Iris pigment epithelial cell (primary cell): ENCODE measurements around the gene RCL1.

Source experiments
- DNase-seq: peaks from one replicate; pipeline ENCODE4 v3.0.0-alpha.2; 2011; ENCODE audit warnings: low read depth

Gene RCL1

GRCh38 chr9:4842734-4843133, 50.0 kb downstream of the RCL1 start:
- DNase-seq: no peak

GRCh38 chr9:4844056-4844838, 51.5 kb downstream of the RCL1 start:
- DNase-seq: no peak

GRCh38 chr9:4849369-4849768, 56.6 kb downstream of the RCL1 start:
- DNase-seq: no peak

- DNase-seq: no peak
These were observed 58.0 kb downstream of the RCL1 start for GRCh38 chr9:4850603-4851310.

- DNase-seq: no peak
These were observed 59.7 kb downstream of the RCL1 start for GRCh38 chr9:4852419-4852818.

DNA sequence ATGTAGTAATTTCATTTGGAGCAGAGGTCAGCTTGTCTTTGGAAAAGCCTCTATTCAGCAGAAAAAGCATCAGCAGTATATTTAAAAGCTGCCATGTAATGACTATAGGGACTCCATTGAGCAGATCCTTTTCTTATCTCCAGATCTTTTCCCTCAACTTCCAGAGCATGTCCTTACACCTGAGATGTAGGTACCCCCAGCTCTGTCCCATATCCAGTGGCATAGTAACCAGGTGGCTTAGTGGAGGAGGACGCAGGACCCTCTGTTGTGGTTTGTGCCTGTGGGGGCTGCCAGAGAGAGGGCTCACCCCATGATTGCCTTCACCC, 61.5 kb downstream of the RCL1 start:
- no peak for DNase-seq

GRCh38 chr9:4855841-4856240, 63.1 kb downstream of the RCL1 start:
- peak; percentile 69 for DNase-seq

DNA sequence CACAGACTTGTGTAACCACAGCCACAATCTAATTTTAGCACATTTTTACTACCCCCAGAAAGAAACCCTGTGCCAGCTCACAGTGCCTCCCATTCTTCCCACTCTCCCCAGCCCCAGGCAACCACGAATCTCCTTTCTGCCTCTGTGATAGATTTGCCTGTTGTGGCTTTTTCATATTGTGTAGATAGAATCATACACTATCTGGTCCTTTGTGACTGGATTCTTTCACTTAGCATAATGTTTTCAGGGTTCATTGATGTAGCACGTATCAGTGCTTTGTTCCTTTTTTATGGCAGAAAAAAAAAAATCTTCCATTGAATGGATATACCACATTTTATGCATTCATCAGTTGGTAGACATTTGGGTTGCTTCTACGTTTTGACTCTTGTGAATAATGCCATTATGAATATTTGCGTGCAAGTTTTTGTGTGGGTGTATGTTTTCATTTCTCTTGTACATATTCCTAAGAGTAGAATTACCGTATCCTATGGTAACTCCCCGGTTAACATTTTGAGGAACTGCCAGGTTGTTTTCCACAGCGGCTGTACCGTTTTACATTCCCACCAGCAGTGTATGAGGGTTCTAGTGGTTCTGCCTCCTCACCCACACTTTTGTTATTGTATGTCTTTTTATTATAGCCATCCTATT, 64.5 kb downstream of the RCL1 start:
- no peak for DNase-seq

GRCh38 chr9:4859035-4859434, 66.3 kb downstream of the RCL1 start:
- no peak for DNase-seq

DNA sequence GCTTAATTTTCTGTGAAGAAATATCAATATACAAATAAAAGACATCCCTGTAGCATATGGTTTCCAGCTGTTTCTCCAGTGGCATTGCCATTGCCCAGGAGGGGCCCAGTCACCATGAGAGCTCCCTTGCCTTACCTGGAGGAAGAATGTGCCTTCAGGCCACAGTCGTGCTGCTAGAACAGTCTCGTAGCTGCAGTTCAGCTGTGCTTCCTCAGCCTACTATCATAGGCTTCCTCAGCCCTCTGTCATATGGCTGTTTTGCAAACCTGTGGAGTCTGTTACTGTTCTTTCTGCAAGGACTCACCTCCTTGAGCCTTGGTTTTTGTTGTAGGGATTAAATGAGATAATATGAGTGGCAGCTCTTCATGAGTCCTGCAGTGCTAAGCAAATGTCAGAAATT, 67.6 kb downstream of the RCL1 start:
- DNase-seq: no peak

DNA sequence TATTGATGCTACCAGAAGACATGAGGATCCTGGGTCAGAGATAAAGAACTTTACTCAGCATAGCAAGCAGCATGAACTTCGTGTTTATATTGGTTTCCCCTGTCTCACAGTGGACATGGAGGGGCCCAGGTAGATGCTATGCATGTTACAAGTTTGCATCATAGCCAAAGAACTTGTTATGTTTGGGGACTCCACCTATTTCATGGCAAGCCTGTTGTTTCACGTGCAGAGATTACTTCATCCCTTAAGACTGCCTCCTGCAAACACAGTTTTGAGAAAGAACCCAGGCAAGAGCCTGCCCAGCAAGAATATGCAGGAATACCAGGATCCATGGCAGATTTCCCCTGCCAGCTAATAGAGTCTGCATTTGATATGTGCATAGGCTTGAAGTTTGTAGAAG, 68.4 kb downstream of the RCL1 start:
- DNase-seq: no peak

- DNase-seq: no peak
These were observed 69.2 kb downstream of the RCL1 start for GRCh38 chr9:4861736-4862451.

DNA sequence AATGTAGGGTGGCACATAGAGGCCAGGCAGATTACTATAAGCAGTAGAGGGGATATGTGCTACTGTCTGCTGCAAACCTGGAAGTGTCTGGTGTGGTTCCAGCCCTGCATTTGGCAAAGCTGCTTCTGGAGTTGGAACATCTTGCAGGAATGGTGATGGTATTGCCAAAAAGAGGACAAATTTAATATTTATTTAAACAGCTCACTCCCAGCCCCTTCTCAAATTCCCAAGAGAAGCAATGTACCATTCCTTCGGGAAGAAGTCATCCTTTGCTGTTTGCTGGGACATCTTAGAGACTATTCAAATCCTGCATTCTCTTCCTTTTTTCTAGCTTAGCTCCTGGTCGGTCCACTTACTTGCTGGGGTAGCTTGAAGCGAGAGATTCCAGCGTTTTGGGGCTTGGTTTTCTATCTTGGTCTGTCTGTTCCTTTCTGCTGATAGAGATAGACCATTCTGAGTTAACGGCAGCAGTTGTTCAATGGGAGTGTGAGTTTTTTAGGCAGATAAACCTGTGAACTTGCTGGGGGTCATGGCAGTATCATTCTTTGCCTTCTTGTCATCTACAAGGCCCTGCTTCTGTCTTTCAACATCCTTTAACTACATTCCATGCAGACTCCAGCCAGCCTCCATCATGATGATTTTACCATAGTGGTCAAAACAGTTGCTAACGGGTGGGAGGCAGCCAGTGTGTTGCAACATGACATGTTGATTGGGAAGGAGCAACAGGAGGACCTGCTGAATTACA, 69.9 kb downstream of the RCL1 start:
- peak; percentile 66 for DNase-seq

GRCh38 chr9:4864234-4864661, 71.5 kb downstream of the RCL1 start:
- DNase-seq: no peak

GRCh38 chr9:4864698-4865097, 72.0 kb downstream of the RCL1 start:
- DNase-seq: no peak

- no peak for DNase-seq
These were observed 72.9 kb downstream of the RCL1 start for GRCh38 chr9:4865681-4866080.

- peak; percentile 35 for DNase-seq
These were observed 73.7 kb downstream of the RCL1 start for GRCh38 chr9:4866239-4866969.

DNA sequence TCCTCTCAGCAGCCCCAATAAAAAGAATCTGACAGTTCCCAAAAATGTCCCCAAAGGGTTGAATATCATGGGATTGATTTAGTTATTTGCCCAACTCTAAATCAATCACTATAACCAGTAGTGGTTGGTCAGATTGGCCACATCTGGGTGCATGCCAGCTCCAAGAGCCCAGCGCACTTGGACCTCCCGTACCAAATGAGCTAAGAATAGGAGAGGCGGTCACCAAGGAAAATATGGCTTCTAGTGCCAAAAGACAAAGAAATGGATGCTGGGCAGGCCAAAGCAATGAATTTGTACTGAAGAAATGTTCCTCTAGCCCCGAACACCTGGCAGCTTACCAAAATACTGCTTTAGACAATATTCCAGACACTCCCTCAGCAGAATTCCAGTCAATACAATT, 80.3 kb downstream of the RCL1 start:
- DNase-seq: no peak

DNA sequence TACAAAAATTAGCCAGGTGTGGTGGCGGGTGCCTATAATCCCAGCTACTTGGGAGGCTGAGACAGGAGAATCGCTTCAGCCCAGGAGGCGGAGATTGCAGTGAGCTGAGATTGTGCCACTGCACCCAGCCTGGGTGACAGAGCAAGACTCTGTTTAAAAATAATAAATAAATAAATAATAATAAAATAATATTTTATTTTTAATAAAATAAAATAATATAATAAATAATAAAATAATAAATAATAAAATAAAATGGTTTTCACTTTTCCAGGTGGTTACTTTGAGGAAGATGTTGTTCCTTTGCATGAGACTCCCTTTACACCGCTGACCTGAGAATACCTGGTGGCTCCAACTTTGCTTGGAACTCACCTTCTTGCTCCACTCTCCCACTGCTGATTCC, 82.8 kb downstream of the RCL1 start:
- DNase-seq: no peak

GRCh38 chr9:4879115-4879558, 86.4 kb downstream of the RCL1 start:
- DNase-seq: no peak

DNA sequence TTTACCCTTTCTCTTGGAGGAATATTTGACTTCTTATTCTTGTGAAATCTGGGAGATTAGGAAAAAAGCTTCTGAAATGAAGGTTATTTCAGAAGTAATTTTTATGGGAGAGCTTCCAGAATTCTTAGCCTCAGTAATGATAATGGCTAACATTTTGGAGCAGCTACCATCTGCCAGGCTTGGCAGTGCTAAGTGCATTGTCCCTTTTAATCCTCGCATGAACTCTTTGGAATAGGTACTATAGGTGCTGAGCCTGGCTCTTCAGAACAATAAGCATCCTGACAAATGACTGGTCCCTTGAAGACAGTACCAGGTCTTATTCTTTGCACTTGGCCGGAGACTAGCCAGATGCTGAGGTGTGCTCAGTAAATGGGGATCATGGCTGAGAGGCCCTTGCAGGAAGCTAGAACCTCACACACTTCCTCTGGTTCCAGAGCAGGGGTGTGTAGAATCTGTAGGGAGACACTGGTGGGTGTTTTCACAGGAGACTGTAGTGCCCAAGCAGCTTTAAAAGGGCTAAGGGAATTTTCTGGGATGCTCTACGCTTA, 90.7 kb downstream of the RCL1 start:
- no peak for DNase-seq
